KBM-7 (cell line): ENCODE measurements around the gene RASIP1.
"Not testable (repeated sequence)": the region's sequence is repeated elsewhere in the genome, so short reads cannot be mapped to it uniquely, and the experiment has no call there.

Experiments
- DNase-seq: peaks from one replicate; pipeline ENCODE4 v3.0.0-alpha.2; 2015
- in situ Hi-C: fragments of 300-500 bp; cut with MboI; formaldehyde crosslinking; loops from 2 replicates; pipeline ENCODE4 v1.14.3; 2020; ENCODE audit warnings: low sequenced_read_pairs, low pct_unique_long_range_greater_than_20kb, mixed read lengths

RASIP1 gene

DNA sequence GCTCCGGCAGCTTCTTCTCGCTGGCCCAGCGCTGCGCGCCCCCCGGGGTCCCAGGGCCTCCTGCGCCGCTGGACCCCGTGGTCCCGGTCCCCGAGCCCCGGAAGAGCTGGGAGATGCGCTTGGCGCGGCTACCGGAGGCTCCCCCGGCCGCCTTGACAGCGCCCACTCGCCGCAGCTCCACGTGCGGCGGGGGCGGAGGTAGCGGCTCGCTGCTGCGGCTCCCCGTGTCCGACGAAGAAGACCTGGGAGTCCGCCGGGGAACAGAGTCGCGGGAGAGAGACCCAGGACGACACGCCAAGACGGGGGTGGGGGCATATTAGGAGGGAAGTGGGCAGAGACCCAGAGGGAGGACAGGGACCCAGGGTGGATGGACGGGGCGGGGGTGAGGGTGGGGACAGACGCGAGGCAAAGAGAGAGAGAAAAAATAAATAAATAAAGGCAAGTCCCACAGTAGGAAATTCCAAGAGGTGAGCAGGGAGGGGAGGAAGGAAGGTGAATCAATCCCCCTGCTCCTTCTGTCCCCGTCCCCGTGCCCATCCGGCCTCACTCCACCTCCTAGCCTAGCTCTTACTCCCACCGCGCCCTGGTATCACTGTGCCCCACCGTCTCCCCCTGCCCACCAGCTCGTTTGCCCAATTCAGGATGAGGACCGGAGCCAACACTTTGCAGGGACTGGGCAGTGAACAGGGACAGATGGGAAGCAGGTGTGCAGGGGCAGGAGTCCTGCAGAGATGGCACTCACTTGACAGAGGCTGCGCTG, 826 bp downstream of the RASIP1 start:
- no peak for DNase-seq
- in situ Hi-C loops, result no loop called here

DNA sequence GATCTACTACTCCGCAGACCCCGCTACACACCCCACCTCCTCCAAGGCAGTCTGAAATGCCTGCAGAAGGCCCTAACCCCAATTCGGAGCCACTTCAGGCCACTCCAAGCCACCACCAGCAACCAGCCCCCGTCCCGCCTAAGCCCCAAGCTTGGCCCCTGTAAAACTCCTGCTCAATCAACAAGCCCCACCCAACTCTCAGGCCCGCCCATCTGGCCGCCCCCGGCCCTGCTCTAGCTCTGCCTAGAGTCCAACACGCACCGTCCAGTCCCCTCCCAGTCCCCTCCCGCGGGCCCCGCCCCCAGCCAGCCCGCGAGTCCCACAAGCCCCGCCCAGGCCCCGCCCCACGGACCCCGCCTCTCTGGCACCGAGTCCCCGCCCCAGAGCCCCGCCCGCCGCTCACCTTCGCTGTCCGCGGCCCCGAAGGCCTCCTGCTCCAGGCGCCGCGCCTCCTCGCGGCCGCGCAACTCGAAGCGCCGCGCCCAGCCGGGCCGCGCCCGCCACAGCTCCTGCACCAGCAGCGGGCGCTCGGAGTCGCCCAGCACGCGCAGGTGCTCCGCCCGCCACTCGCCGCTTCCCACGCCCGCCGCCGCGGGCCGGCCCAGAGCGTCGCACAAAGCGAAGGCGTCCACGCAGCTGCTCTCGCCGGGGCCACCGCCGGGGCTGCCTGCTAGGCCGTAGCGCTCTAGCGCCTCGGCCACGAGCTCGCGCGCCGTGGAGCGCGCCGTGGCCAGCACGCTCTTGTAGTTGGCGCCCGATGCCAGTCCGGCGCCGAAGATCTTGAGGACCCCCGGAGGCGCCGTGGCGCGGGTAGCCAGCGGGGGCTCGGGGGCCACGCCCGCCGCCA, 1.6 kb downstream of the RASIP1 start:
- DNase-seq, result peak; percentile 87
- in situ Hi-C loops, result no loop called here

DNA sequence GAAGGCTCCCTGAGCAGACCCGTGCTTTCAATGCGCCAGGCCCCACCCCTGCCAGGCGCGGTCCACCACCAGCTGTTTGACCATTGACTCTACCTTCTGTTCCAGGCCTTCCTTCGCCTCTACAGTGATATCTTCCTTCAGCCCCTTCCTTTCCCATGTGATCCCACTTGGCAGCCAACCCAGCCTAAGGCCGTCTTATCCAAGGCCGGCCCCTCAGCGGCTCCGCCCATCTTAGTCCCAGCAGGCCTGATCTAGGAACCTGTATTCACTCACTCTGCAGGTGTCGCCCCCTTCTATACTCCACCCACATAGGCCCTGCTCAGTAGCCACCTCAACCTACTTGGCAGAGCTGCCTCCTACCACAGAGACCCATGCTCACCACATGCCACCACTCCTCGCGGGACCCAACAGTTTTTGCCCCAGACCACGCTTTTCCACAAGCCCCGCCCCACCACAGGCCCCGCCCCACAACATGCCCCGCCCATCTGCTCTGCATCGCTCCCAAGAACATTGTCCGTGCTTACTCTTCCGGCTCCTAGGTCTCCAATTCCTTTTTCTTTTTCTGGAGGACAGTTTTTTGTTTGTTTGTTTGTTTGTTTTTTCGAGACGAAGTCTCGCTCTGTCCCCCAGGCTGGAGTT, 2.9 kb downstream of the RASIP1 start:
- no peak for DNase-seq
- in situ Hi-C loops, result no loop called here

DNA sequence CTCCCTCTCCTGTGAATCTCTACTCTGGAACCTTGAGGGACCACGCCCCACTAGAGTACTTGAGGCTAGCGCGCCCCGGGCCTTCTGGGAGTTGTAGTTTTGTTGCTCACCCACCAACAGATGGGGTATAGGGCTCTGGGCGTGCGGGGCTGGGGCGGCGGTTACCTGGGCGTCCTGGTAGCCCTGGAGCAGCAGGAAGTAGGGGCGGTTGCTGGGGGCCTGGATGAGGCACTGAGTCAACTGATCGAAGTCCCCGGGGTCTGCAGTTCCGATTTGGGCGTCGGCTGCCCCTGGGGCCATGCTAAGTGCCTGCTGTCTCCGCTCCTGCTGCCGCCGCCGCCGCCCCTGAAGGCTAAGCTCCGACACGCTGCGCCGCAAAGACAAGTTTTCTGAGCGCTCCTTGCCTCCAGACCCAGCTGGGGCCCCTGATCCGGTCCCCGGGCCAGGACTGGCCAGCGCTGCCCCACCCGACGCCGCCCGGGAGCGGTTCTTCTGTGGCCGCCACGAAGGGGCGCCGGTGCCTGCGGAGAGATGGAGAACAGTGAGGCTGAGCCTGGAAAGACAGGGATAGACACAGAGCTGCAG, 5.3 kb downstream of the RASIP1 start:
- no peak for DNase-seq
- in situ Hi-C loops, result no loop called here

DNA sequence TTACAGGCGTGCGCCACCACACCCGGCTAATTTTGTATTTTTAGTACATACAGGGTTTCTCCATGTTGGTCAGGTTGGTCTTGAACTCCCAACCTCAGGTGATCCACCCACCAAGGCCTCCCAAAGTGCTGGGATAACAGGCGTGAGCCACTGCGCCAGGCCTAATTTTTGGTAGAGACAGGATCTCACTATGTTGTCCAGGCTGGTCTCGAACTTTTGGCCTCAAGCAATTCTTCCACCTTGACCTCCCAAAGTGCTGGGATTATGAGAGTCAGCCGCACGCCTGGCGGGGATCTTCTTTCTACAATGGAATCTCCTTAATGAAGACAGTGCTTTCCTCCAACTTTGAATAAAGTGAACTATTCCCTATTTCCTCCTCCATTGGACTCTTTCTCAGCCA, 5.8 kb downstream of the RASIP1 start:
- in situ Hi-C loops, result no loop called here
- no peak for DNase-seq

DNA sequence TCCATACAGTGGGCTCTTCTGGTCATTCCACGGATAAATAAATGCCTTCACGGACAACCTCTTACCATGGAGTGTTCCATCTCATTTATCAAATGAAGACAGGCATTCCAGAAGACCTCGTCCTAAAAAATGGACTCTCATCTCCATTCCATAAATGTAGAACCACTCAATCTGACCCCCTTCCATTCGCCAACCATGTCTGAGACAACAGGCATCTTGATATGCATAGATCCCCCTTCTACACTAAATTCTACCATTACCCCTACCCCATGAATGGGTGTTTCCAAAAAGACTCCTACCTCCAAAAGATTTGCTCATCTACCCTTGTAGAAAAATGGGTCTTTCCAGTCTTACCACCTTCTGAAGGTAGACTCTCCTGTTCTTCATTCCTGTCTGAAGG, 9.0 kb downstream of the RASIP1 start:
- in situ Hi-C loops, result no loop called here
- no peak for DNase-seq

DNA sequence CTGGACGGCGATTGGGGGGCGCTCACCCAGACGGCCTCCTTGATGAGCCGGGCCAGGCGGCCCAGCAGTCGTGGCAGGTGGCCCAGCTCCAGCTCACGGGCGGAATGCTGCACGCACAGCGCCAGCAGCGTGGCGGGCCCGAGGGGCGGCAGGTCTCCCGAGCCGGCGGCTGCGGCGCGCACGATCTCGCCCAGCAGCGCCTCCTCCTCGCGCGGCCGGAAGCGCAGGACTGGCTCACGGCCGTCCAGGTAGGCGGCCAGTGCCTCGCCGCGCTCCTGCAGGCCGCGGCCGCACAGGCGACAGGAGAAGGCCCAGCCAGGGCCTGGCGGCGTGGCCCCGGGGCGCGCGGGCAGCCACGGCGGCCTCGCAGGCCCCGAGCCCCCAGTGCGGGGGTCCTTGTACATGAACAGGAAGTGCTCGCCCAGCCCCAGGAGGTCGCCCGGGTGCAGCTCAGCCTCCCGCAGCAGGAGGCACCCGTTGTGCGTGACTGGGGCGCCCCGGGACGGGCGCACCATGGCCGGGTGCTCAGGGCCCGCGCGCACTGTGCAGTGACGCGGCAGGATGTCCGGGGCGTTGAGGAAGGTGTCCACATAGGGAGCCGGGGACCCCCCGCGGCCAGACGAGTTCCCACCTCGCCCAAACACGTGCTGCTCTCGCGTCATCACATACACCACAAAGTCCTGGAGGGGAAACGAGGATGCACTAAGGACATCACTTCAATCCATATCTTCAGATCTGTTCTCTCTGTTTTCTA, 11.3 kb downstream of the RASIP1 start:
- in situ Hi-C loops, result no loop called here
- DNase-seq, result no peak

DNA sequence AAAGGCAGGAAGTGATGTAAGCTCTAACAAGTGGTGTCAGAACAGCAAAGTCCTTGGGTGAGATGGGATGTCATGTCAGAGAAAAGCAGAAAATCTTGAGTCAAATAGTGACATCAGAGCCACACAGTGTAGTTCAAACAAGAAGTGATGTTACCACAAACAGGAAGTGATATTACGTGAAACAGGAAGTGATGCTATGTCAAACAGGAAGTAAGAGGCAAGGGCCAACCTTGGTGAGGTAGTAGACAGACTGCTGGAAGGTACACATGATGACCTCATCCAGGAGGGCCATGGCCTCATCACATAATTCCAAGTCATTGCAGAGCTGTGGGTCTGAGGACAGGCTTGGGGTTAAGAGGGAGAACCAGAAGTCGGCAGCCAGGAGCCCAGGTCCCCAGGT, 13.9 kb downstream of the RASIP1 start:
- in situ Hi-C loops, result no loop called here

DNA sequence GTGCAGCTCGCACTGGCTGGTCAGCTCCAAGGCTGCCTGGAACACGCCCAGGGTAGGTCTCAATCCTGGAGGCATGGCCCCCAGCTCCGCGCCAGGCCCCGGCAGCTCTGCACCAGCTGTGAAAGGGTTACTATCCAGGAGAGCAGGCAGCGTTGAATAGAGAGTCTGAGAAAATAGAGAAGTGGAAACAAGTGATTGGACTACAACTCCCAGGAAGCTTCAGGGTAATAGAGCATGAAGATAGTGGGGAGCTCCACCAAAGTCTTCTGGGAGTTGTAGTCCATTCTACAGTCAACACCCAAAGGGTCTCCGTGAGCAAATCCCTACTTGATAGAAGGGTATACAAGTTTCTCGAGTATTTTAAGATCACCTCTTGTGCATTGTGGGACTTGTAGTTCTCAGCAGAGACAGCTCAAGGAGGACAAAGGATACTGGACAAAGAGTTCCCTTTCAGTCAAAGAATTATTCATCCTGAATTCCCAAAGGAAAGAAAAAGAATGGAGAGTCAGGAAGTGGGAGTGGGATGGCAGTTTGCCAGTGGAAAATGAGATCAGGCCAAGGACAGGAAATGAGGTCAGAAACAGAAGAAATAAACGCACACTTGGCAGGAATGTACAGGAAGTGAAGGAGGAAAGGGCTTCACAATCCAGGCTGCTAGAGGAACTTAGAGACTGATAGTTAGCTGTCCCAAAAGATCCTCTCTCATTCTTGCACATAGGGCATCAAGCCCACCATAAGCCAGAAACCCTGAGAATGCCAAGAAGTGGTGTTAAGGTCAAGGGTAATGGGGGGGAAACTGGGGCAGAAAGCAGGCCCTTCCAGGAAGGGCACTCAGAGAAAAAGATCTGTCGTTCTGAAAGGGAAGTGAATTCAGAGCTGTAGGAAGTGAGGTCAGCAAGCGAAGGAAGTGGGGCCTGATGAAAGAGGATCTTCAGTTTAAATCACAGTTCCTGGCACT, 15.3 kb downstream of the RASIP1 start:
- in situ Hi-C loops, result no loop called here
- peak; percentile 94 for DNase-seq

More for the DNA sequence above, 13.9 kb downstream of the RASIP1 start:
- DNase-seq, result peak; percentile 60

DNA sequence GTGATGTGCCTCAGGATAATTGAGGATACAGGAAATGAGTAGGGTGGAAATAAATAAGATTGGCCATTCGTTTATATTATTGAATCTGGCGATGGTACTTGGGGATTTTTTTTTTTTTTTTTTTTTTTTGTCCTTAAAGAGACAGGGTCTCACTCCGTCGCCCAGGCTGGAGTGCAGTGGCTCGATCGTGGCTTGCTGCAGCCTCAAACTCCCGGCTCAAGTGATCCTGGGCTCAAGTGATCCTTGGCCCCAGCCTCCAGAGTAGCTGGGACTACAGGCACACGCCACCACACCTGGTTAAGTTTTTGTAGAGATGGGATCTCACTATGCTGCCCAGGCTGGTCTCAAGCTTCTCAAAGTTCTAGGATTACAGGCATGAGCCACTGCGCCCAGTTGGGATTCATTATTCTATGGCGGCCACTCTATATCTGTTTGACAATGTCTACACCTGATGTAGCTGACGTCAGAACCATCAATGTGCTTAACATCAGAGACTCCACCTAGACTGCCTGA, 18.2 kb downstream of the RASIP1 start:
- in situ Hi-C loops, result no loop called here
- DNase-seq, result no peak

DNA sequence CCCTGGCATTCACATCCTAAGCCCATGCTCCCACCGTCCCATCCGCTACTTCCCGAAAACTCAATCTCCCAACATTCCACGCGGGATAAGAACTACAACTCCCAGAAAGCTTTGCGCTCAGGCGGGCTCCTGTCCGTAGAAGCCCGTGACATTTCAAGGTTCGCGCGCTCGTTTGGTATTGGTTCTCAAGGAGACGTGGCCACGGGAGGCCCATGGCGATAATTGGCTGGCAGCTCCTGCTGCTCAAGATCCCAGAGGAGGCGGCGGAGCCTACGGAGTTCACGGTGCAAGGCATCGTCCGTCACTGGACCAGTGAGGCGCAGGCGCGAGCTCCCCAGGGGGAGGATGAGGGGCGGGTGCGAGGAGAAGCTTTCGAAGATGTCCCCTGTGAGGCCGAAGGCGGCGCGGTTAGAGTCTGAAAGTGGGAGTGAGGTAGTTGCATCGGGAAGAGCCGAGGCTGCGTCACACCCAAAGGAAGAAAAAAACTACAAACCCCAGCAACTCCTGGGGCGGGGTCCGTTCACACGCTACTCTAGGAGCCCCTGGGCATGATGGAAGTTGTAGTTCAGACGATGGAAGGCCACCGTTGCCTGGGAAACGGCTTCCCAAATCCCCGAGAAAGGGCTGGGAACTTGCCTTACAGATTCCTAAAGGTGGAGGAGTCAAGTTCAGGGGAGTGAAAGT, 19.7 kb downstream of the RASIP1 start:
- peak; percentile 97 for DNase-seq
- in situ Hi-C loops, result no loop called here

DNA sequence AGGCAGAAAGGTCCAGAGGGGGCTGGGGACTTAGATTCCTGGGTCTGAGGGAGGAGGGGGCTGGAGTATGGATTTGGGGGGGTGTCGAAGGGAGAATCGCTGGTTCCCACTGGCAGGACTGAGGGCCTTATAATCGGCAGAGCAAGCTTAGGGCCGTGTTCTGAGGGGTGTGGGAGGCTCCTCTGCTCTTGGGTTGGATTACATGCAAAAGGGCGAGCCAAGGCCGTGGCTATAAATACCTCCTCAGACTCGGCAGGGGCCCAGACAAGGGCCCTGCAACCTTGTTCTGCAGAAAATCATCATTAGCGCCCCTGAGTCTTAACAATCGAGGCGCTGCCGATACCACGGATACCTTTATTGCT, 20.2 kb downstream of the RASIP1 start:
- in situ Hi-C loops, result no loop called here
- DNase-seq, result no peak

DNA sequence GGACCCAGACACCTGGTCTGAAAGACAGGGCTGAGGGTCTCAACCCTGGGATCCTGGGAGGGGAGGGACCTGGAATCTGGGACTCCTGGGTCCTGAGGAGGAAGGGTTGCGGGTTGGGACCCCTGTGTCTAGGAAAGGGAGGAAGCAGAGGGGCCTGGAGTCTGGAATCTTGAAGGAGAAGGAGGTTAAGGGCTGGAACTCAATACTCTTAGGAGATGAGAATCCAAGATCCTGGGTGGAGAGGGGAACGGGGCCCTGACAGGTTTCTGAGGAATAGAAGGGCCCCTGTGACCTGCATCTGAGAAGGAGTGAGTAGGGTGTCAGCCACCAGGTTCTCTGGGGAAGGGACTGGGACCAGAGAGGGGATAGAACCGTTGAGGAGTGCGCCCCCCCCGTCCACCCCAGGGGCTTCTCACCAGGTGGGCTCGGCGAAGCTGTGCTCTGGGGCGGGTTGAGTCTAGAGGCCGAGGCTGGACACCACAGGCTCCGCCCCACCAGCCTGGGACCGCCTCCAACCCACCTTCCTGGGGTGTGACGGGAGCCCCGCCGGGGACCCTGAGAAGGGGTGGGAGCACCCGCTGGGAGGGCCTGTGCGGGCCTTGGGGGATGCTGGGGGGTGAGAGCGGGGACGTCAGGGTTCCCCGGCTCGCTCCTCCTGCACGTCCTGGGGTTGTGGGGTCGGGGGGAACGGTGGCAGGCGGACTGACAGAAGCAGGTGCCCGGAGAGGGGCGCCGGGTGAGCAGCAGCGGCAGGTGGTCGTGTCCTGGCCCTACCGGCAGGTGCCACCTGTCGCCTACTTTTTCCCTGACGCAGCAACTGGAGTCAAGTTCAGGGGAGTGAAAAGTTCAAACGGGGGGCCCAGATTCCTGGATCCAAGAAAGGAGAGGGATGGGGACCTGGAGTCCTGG, 20.9 kb downstream of the RASIP1 start, which contains the start of gene MAMSTR:
MAMSTR (minus strand) TSS at position 463 of the 909 bp plus-strand sequence. CDS start 694 bp downstream, outside the sequence.
- in situ Hi-C loops, result no loop called here
- DNase-seq, result no peak

DNA sequence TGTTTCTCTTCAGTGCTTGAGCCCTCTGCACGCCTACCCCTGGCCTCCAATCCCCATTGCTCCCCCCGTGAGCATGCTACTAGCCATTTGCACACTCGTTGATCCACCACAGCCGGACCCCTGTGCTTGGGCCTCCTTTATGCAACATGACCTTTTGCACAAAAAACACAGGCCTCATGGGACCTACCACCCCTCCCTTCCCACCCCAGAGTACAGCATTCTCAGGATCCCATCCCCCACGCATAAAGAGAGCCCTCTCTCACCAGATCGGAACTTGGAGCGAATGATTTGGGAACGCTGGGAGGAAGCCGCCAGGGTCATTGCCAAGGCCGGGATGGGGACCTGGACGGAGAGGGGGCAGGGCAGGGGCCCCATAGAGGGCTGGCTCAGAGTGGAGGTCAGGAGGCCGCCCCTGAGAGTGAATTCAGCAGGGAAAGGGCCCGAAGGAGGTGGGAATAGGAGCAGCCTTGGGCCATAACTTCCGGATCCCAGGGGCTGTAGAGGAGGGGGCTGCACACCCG, 21.6 kb downstream of the RASIP1 start:
- DNase-seq, result no peak
- in situ Hi-C loops, result no loop called here

DNA sequence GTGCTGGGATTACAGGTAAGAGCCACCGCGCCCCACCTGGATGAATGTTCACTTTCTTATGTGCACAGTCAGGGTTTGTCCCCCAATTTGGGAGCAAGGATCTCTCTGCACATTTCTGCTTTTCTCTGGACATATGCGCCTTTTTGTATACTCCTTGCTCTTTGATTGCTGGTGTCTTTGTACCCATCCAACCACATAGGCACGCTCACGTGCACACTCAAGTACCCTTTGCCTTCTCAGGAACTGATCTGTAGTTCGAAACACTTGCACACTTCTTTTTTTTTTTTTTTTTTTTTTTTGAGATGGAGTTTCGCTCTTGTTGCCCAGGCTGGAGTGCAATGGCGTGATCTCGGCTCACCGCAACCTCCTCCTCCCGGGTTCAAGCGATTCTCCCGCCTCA, 22.3 kb downstream of the RASIP1 start:
- in situ Hi-C loops, DNase-seq: not testable (repeated sequence)
